SK-N-SH (cell line): ENCODE results near the gene CACNB3.

Experiments used
- CTCF ChIP-seq: fragments of 200-600 bp; sonication (generic); IDR thresholded peaks from 2 replicates; pipeline ENCODE4 v1.6.1; 2017; ENCODE audit warnings: antibody characterized with exemption, mild to moderate bottlenecking, moderate library complexity
- ELF1 ChIP-seq: IDR thresholded peaks from 2 replicates; pipeline ENCODE4 v1.4.0; 2012
- EZH2phosphoT487 ChIP-seq: fragments of 200-600 bp; sonication (generic); IDR thresholded peaks from 2 replicates; pipeline ENCODE4 v1.6.1; 2017; ENCODE audit warnings: low read depth, mixed run types, mild to moderate bottlenecking, antibody characterized with exemption, moderate library complexity, borderline replicate concordance
- MEF2A ChIP-seq: IDR thresholded peaks from 2 replicates; pipeline ENCODE4 v1.4.0; 2012; ENCODE audit warnings: low read depth, borderline replicate concordance
- POLR2AphosphoS5 ChIP-seq: IDR thresholded peaks from 2 replicates; pipeline ENCODE4 v1.6.1; 2012; ENCODE audit warnings: low read depth, low read length
- RCOR1 ChIP-seq: fragments of 150-350 bp; IDR thresholded peaks from 2 replicates; pipeline ENCODE4 v1.6.1; 2017; ENCODE audit warnings: antibody characterized with exemption, low read length
- RFX5 ChIP-seq: IDR thresholded peaks from 2 replicates; pipeline ENCODE4 v1.6.1; 2012; ENCODE audit warnings: mild to moderate bottlenecking, improper control_type of control experiment, low read length
- TF ChIP-seq, protein P1 (sequence below): fragments of 150-350 bp; IDR thresholded peaks from 2 replicates; pipeline ENCODE4 v1.6.1; 2016; ENCODE audit warnings: mild to moderate bottlenecking, low read depth, low read length

GRCh38 chr12:48857278-48857994 lies 39.1 kb downstream of the CACNB3 start:
- TF ChIP-seq, protein P1, sequence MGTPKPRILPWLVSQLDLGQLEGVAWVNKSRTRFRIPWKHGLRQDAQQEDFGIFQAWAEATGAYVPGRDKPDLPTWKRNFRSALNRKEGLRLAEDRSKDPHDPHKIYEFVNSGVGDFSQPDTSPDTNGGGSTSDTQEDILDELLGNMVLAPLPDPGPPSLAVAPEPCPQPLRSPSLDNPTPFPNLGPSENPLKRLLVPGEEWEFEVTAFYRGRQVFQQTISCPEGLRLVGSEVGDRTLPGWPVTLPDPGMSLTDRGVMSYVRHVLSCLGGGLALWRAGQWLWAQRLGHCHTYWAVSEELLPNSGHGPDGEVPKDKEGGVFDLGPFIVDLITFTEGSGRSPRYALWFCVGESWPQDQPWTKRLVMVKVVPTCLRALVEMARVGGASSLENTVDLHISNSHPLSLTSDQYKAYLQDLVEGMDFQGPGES: no peak
- TF ChIP-seq CTCF (no peak), MEF2A (no peak), ELF1 (no peak), EZH2phosphoT487 (no peak), POLR2AphosphoS5 (no peak), RFX5 (no peak), RCOR1 (no peak)
